HK-2 (cell line): ENCODE measurements around the gene MRPS34.

Experiments
- DNase-seq: peaks from one replicate; pipeline ENCODE4 v3.0.0-alpha.2; 2018; ENCODE audit not compliant: unreplicated experiment

The MRPS34 gene

DNA sequence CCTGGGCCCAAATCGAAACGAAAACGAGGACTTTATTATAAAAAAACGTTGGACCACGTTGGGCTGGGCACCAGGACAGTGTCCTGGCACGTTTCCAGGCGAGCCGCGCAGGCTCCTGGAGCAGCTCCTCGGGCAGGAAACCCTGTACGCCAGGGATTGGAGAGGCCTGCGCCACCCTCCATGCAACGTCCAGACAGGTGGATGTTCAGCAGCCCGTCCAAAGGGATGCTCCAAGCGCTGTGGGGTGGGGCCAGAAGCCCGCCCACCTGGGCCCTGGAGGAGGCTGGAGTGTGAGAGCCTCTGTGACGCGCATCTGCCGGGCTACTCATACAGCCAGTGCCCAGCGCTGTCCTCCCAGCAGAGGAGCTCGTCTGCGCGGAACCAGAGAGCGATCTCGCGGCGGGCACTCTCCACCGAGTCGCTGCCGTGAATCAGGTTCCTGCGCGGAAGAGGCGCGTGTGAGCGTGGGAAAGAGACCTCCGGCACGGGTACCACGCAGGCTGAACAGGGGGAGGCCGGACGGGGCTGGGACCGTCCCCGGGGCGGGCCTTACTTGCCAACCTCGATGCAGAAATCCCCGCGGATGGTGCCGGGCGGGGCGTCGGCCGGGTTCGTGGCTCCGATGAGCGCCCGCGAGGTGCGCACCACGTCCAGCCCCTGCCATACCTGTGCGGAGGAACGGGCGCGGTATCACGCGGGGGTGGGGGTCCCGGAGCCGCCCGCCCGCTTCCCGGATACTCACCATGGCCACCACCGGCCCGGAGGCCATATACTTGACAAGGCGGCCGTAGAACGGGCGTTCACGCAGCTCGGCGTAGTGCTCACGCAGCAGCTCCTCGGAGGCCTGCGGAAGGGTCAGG is 2.4 kb downstream of the MRPS34 start:
- no peak for DNase-seq

GRCh38 chr16:1769402-1770300 is 3.3 kb downstream of the MRPS34 start:
- DNase-seq, result no peak

GRCh38 chr16:1768767-1769401 is 4.0 kb downstream of the MRPS34 start:
- DNase-seq, result no peak

GRCh38 chr16:1768061-1768766 is 4.7 kb downstream of the MRPS34 start:
- DNase-seq, result no peak

GRCh38 chr16:1767116-1767994 is 5.6 kb downstream of the MRPS34 start:
- no peak for DNase-seq

DNA sequence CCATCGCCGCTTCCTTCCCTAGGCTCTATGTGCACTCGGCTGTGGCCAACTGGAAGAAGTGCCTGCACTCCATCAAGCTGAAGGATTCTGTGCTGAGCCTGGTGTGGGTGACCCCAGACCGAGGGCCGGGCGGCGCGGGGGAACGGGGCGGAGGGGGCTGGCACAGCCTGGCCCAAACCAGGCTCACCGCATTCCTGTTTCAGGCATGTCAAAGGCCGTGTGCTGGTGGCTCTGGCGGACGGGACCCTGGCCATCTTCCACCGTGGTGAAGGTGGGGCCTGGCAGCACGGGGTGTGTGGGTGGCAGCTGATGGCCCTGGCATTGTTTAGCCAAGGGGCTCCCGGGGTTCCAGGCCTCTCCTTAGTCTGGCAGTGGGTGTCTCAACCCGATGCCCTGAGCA is 6.2 kb downstream of the MRPS34 start:
- DNase-seq, result no peak

GRCh38 chr16:1766231-1766630 is 6.7 kb downstream of the MRPS34 start:
- DNase-seq, result no peak

DNA sequence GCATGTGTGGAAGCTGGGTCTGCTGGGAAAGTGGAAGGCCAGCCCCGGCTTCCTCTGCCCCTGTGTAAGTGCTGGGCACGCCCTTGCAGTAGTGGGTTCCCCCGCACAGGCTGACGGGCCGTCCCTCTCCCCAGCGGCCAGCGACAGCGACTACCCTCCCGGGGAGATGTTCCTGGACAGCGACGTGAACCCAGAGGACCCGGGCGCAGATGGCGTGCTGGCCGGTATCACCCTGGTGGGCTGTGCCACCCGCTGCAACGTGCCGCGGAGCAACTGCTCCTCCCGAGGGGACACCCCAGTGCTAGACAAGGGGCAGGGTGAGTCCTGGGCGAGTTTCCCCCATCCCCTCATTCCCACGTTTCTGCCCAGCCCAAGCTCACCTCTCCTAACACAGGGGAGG is 7.1 kb downstream of the MRPS34 start:
- DNase-seq, result no peak

DNA sequence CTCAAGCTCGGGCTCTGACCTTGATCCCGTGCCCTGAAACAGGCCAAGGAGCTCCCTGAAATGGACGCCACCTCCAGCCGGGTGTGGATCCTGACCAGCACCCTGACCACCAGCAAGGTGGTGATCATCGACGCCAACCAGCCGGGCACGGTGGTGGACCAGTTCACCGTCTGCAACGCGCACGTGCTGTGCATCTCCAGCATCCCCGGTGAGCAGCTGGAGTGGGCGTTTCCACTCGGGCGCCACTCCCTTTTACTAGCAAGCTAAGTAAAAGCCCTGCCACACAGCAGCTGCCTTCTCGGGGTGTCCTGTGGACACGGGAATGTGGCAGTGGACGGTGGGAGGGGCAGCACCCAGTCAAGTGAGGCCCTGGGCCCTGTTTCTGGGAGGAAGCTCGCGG is 8.0 kb downstream of the MRPS34 start:
- no peak for DNase-seq

GRCh38 chr16:1763521-1764511 is 9.1 kb downstream of the MRPS34 start:
- no peak for DNase-seq

DNA sequence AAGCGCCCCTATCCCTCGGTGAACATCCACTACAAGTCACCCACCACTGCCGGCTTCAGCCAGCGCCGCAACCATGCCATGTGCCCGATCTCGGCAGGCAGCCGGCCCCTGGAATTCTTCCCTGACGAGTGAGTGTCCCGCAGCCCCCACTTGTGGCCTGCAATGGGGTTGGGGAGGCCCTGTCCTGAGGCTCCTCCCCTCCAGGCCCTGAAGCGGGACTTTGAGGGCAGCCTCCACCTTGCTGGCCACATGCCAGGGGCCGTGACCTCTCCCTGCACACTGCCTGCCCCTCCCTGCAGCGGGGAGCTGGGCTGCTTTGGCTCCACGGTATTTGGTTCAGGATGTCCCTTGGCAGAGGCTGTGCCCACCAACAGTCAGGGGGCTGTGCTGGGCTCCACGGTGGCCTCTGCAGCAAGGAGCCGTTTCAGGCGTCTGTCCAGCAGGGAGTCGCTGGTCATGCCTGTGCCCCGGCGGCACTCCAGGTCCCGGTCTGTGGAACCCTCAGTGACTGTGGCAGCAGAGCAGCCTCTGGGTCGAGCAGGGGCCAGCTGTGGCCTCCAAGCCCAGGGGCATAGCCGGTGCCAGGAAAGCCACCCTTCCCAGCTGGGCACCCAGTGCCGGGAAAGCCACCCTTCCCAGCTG is 9.9 kb downstream of the MRPS34 start:
- no peak for DNase-seq

GRCh38 chr16:1762196-1762878 is 10.6 kb downstream of the MRPS34 start:
- DNase-seq, result no peak

GRCh38 chr16:1761751-1762150 is 11.2 kb downstream of the MRPS34 start:
- no peak for DNase-seq

DNA sequence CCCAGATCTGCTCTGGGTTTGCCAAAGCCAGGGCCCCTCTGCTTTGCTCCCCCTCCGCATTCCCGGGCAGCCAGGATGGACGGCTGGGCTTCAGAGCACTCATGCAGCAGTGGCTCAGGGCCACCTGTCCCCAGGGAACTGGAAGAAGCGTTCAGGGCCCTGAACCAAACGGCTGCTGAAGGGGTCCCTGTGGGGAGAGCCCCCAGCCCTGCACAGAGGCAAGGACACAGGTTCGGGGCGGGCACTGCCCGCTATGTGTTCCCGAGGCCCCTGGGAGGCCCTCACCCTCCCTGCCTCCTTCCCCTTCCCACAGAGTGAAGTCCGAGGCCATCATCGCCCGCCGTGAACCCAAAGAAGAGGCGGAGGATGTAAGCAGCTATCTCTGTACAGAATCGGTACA is 12.0 kb downstream of the MRPS34 start:
- no peak for DNase-seq

DNA sequence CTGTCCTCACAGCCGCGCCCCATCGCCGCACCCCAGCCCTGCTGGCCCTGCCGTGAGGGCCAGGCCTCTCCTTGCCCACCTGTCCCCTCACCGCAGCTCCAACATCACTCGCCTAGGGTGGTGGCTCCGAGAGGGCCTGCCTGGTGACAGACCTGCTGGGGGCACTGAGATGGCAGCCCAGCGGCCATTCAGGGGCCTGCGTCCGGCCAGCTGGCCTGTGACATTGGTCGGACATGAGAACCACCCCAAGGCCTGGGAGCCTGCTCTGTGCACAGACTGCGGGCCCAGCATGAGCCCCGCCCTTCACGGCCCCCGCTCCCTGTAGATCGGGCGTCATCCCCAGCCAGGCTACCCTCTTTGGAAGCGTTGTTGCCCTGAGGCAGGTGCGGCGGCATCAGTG is 13.4 kb downstream of the MRPS34 start:
- no peak for DNase-seq

GRCh38 chr16:1758923-1759322 is 14.0 kb downstream of the MRPS34 start:
- DNase-seq, result no peak

- DNase-seq, result no peak
Measured at GRCh38 chr16:1757714-1758461, 15.0 kb downstream of the MRPS34 start.

DNA sequence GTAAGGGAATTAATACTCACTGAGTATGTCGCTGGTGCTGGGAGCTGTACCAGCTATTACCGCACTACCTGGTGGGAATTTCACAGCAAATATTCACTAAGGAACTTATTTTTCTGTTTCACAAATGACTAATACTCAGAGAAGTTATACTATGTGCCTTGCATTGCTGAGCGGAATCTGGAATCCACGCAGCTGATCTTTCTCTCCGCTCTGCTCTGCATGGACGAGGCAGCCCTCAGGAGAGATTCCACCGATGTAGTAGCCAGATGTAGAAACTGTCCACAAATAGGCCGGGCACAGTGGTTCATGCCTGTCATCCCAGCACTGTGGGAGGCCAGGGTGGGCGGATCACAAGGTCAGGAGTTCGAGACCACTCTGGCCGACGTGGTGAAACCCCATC is 18.7 kb downstream of the MRPS34 start:
- DNase-seq, result no peak
